ENCODE measurements around the gene CD7.

Gene CD7

GRCh38 chr17:82346342-82347300, 29.2 kb upstream of the CD7 start:
- DNase-seq, result no peak

GRCh38 chr17:82345151-82345976, 28.0 kb upstream of the CD7 start:
- no peak for DNase-seq

- no peak for DNase-seq
Measured at GRCh38 chr17:82344175-82344907, 26.9 kb upstream of the CD7 start.

- no peak for DNase-seq
Measured at GRCh38 chr17:82343560-82343959, 26.2 kb upstream of the CD7 start.

GRCh38 chr17:82342361-82343079, 25.1 kb upstream of the CD7 start:
- DNase-seq, result no peak

- DNase-seq, result no peak
Measured at GRCh38 chr17:82339634-82340580, 22.5 kb upstream of the CD7 start.

- no peak for DNase-seq
Measured at GRCh38 chr17:82338858-82339633, 21.6 kb upstream of the CD7 start.

- peak; percentile 36 for DNase-seq
Measured at GRCh38 chr17:82334622-82335394, 17.4 kb upstream of the CD7 start.

- no peak for DNase-seq
Measured at GRCh38 chr17:82334204-82334621, 16.8 kb upstream of the CD7 start.

GRCh38 chr17:82333279-82334171, 16.1 kb upstream of the CD7 start, which contains the start of gene SECTM1:
TSS of gene SECTM1 (minus strand) at chr17:82333766. CDS start at chr17:82327240, 6,526 bp downstream.
- DNase-seq, result peak; percentile 46

- DNase-seq, result peak; percentile 51
Measured at GRCh38 chr17:82332669-82333278, 15.4 kb upstream of the CD7 start.

- DNase-seq, result no peak
Measured at GRCh38 chr17:82331345-82331939, 14.0 kb upstream of the CD7 start.

- DNase-seq, result no peak
Measured at GRCh38 chr17:82330322-82331239, 13.2 kb upstream of the CD7 start.

- no peak for DNase-seq
Measured at GRCh38 chr17:82329683-82330321, 12.4 kb upstream of the CD7 start.

GRCh38 chr17:82328994-82329507, 11.6 kb upstream of the CD7 start:
- DNase-seq, result no peak

Measured in activated T-cell treated with anti-CD3 and anti-CD28 coated beads, Interleukin-2, amount 50 U/mL, for 1 hour (primary cell).